GM12891 (cell line): ENCODE results near the gene ARHGAP5.

Experiments
- DNase-seq: peaks from one replicate; pipeline ENCODE4 v3.0.0; 2011; ENCODE audit warnings: low spot score; ENCODE audit not compliant: insufficient read length
- FAIRE-seq: peaks from 2 replicates; lab custom pipeline; 2011; peaks lifted over from hg19 to GRCh38; lab: Jason Lieb, UNC
- PAX5 ChIP-seq: IDR thresholded peaks from 2 replicates; pipeline ENCODE4 v1.6.1; 2011; ENCODE audit warnings: low read length, moderate library complexity, mild to moderate bottlenecking; ENCODE audit not compliant: insufficient read depth, severe bottlenecking
- POLR2A ChIP-seq: IDR thresholded peaks from 2 replicates; pipeline ENCODE4 v1.6.1; 2011; ENCODE audit warnings: low read depth, low read length, control low read depth
- POLR2AphosphoS5 ChIP-seq: IDR thresholded peaks from 2 replicates; pipeline ENCODE4 v1.6.1; 2011; ENCODE audit warnings: low read depth, low read length, control low read depth
- POU2F2 ChIP-seq: IDR thresholded peaks from 2 replicates; pipeline ENCODE4 v1.6.1; 2011; ENCODE audit warnings: low read depth, mild to moderate bottlenecking, control low read depth, low read length, moderate library complexity
- SPI1 ChIP-seq: IDR thresholded peaks from 2 replicates; pipeline ENCODE4 v1.6.1; 2011; ENCODE audit warnings: low read depth, low read length, control low read depth
- TAF1 ChIP-seq: IDR thresholded peaks from 2 replicates; pipeline ENCODE4 v1.6.1; 2011; ENCODE audit warnings: low read depth, low read length, control low read depth

Gene ARHGAP5

GRCh38 chr14:32054536-32054935 lies 22.6 kb upstream of the ARHGAP5 start:
- DNase-seq (no peak), FAIRE-seq (no peak)
- TF ChIP-seq POLR2AphosphoS5: no peak
- no peak for TF ChIP-seq POU2F2
- no peak for TF ChIP-seq PAX5
- TF ChIP-seq TAF1: no peak
- TF ChIP-seq POLR2A: no peak
- no peak for TF ChIP-seq SPI1

GRCh38 chr14:32055175-32055574 lies 21.9 kb upstream of the ARHGAP5 start:
- FAIRE-seq (no peak), DNase-seq (no peak)
- TF ChIP-seq POLR2A (no peak), POU2F2 (no peak), SPI1 (no peak), PAX5 (no peak), POLR2AphosphoS5 (no peak), TAF1 (no peak)

DNA sequence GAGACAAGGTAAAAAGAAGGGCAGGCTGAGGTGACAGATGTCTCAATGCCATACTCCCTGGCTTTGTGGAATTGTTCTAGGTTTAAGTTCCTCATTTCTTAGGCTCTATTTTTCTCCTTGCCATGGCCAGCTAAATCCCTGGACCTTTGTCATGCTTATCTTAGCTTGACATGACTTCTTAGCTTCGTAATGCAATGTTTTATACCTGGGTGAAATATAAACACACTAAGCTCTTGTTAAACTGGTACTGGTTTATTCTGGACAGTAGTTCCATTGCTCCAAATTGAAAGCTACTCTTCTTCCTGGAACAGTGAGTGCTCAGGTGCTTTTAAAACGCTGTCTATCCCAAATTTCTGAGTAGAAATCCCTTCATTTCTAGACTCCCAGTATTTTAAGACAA lies 17.4 kb upstream of the ARHGAP5 start:
- DNase-seq (no peak), FAIRE-seq (no peak)
- TF ChIP-seq POLR2A: no peak

- DNase-seq (no peak), FAIRE-seq (no peak)
- TF ChIP-seq TAF1: no peak
- TF ChIP-seq PAX5: no peak
- no peak for TF ChIP-seq SPI1
- TF ChIP-seq POU2F2: no peak
- TF ChIP-seq POLR2AphosphoS5: no peak
- TF ChIP-seq POLR2A: no peak
Observed at GRCh38 chr14:32064931-32065330, 12.2 kb upstream of the ARHGAP5 start.

DNA sequence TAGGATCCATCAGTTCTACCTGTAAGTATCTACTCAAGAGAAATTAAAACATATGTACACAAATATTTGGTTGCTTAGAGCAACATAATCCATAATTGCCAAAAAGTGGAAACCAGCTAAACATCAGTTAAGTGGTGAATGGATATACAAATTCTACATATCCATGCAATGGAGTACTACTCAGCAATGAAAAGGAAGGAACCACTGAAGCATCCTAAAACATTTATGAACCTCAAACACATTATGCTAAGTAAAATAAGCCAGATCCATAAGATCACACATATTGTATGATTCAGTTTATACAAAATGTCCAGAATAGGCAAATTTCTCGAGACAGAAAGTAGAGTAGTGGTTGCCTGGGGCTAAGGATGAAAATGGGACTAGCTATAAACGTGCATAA lies 8.4 kb upstream of the ARHGAP5 start:
- DNase-seq (no peak), FAIRE-seq (no peak)
- TF ChIP-seq POLR2AphosphoS5: no peak
- no peak for TF ChIP-seq TAF1
- TF ChIP-seq SPI1: no peak
- TF ChIP-seq POLR2A: no peak
- TF ChIP-seq POU2F2: no peak

GRCh38 chr14:32070282-32070681 lies 6.8 kb upstream of the ARHGAP5 start:
- no peak for FAIRE-seq
- no peak for DNase-seq
- TF ChIP-seq SPI1: no peak
- no peak for TF ChIP-seq TAF1
- no peak for TF ChIP-seq POLR2AphosphoS5
- TF ChIP-seq POU2F2: no peak
- no peak for TF ChIP-seq POLR2A
- TF ChIP-seq PAX5: no peak

DNA sequence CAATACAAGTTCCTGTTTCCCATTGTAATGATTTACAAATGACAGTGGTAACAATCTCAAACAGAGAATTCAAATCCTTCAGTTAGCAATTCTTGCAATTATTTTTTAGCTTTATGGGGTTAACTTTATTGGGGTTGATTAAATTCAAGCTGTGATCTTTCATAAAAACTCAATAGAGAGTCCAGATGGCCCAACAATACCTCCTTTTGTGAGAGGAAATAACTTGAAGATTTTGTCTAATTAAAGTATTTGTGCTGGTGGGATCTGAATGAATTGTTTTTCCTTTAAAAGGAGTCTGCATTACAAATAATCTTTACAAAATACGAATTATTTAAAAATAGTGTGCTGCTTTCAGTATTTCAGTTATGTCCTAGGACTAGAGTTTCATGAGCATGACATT lies 4.4 kb upstream of the ARHGAP5 start:
- FAIRE-seq (no peak), DNase-seq (no peak)
- TF ChIP-seq TAF1 (no peak), POU2F2 (no peak), POLR2A (no peak), SPI1 (no peak), POLR2AphosphoS5 (no peak), PAX5 (no peak)

- TF ChIP-seq POU2F2 (no peak), SPI1 (no peak), POLR2A (no peak), TAF1 (no peak), POLR2AphosphoS5 (no peak), PAX5 (no peak)
- FAIRE-seq: peak; percentile 84
- peak; percentile 25 for DNase-seq
Observed at GRCh38 chr14:32073537-32074189, 3.4 kb upstream of the ARHGAP5 start.

DNA sequence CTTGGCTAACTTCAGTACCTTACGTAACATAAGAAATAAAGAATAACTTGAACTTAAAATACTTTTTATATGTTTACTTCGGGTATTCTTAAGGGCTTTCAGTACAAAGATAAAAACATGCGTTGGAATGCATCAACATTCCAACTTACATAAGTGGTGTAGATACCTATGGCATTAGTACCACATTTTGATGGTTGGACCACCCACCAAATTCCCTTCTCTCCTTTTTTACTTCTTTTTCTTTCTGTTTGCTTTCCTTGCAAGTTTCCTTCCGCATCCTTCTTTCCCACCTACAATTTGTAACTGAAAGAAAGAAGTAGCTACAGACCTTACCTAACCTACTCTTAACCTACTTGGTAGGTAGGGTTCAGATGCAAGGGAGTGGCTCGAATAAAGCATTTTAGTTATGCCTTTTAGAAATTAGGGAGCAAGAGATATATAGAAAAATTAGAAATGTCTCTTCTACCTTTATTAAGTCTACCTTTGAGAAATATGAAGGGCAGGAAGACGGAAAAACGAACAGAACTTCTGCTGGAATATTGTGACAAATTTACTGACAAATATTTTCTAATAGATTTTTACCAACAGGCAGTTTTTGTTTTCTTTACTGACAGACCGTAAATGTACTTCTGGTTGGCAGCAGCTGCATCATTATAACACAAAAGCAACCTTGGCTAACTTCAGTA lies 2.1 kb upstream of the ARHGAP5 start:
- FAIRE-seq: no peak
- TF ChIP-seq TAF1 (no peak), POLR2AphosphoS5 (no peak), PAX5 (no peak), POLR2A (no peak), POU2F2 (no peak), SPI1 (no peak)
- no peak for DNase-seq

GRCh38 chr14:32075672-32076277 lies 1.3 kb upstream of the ARHGAP5 start:
- FAIRE-seq: no peak
- no peak for DNase-seq

More at GRCh38 chr14:32075672-32076277, 1.3 kb upstream of the ARHGAP5 start:
- TF ChIP-seq PAX5: no peak
- TF ChIP-seq POLR2A: no peak
- no peak for TF ChIP-seq POLR2AphosphoS5
- TF ChIP-seq POU2F2: no peak
- no peak for TF ChIP-seq SPI1
- TF ChIP-seq TAF1: no peak
